AG09309 (cell line): ENCODE measurements around the gene L3MBTL4.

Experiments
- DNase-seq: peaks from one replicate; pipeline ENCODE4 v3.0.0-alpha.2; 2010; ENCODE audit warnings: low read depth
- H3K4me3 ChIP-seq: 2 replicates; pipeline ENCODE4 v1.5.1; 2011; ENCODE audit warnings: mild to moderate bottlenecking, low read depth, low read length, moderate library complexity; ENCODE audit not compliant: control insufficient read depth
- TF ChIP-seq, protein P1 (sequence below): IDR thresholded peaks from 2 replicates; pipeline ENCODE4 v1.5.1; 2011; ENCODE audit warnings: mild to moderate bottlenecking, low read depth, low read length, inconsistent platforms; ENCODE audit not compliant: insufficient read depth, control insufficient read depth; ENCODE audit errors: missing control alignments

L3MBTL4 gene

DNA sequence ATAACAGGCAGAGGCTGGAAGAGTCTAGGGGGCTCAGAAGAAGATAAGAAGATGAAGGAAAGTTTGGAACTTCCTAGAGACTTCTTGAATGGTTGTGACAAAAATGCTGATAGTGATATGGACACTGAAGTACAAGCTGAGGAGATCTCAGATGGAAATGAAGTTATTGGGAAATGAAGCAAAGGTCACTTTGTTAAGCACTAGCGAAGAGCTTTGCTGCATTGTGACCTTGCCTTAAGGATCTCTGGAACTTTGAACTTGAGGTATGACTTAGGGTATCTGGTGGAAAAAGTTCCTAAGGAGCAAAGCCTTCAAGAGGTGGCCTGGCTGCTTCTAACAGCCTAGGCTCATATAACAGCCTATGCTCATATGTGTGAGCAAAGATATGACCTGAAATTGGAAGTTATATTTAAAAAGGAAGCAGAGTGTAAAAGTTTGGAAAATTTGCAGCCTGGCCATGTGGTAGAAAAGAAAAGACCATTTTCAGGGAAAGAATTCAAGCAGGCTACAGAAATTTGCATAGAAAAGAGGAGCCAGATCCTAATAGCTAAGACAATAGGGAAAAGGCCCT, 91.3 kb downstream of the L3MBTL4 start:
- no peak for DNase-seq
- TF ChIP-seq, protein P1, sequence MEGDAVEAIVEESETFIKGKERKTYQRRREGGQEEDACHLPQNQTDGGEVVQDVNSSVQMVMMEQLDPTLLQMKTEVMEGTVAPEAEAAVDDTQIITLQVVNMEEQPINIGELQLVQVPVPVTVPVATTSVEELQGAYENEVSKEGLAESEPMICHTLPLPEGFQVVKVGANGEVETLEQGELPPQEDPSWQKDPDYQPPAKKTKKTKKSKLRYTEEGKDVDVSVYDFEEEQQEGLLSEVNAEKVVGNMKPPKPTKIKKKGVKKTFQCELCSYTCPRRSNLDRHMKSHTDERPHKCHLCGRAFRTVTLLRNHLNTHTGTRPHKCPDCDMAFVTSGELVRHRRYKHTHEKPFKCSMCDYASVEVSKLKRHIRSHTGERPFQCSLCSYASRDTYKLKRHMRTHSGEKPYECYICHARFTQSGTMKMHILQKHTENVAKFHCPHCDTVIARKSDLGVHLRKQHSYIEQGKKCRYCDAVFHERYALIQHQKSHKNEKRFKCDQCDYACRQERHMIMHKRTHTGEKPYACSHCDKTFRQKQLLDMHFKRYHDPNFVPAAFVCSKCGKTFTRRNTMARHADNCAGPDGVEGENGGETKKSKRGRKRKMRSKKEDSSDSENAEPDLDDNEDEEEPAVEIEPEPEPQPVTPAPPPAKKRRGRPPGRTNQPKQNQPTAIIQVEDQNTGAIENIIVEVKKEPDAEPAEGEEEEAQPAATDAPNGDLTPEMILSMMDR: no peak
- no peak overlapping the region for H3K4me3 ChIP-seq

DNA sequence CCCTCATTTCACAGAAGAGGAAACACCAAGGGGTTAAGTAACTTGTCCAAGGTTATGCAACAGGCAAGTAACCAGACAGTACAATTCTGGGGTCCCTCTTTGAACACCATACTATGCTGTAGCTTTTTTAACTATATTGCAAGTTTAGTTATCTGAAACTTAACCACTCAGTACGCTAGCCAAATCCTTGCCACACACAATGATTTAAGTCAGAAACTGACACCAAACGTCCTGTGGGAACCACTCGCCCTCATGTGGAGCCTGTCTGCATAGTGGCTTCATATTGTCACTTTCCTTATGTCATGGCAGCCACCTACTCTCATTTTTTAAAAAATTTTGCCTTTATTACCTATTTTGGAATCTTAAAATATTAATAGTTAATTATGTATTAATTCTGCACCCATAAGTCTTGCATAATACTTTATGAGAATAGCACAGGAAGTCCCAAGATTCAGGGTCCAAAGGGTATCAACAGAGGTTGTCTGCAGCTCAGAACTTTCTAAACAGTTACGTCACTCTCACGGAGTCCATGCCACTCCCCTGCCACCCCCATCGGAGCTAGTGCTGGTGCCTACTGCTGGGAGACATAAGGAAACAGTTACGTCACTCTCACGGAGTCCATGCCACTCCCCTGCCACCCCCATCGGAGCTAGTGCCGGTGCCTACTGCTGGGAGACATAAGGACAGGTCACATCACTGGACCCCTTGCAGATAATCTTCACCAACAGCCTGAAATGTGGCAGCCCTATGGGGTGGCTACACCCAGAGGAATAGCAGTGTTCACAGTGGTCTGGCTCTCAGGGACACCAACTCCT, 99.0 kb downstream of the L3MBTL4 start:
- no peak for DNase-seq

DNA sequence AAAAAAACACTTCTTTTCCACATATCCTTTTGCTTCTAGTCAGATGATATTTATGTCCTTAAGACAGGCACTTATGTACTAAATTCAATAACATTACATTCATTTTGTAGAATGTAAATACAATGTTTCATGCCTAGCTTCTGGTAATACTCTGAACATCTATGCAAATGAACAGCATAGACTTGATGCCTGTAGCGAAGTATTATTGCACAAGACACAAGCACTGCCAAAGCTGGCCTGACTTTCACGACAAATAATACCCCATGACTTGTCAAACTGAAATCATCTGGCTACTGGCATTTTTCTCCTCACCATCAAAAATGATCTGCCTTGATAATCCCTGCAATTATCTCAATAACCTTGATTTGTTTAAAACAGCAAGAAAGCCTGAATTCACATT, 101.3 kb downstream of the L3MBTL4 start:
- DNase-seq: no peak
- TF ChIP-seq, protein P1: no peak

More for the DNA sequence above, 99.0 kb downstream of the L3MBTL4 start:
- H3K4me3 ChIP-seq: no peak overlapping the region
- TF ChIP-seq, protein P1: no peak

DNA sequence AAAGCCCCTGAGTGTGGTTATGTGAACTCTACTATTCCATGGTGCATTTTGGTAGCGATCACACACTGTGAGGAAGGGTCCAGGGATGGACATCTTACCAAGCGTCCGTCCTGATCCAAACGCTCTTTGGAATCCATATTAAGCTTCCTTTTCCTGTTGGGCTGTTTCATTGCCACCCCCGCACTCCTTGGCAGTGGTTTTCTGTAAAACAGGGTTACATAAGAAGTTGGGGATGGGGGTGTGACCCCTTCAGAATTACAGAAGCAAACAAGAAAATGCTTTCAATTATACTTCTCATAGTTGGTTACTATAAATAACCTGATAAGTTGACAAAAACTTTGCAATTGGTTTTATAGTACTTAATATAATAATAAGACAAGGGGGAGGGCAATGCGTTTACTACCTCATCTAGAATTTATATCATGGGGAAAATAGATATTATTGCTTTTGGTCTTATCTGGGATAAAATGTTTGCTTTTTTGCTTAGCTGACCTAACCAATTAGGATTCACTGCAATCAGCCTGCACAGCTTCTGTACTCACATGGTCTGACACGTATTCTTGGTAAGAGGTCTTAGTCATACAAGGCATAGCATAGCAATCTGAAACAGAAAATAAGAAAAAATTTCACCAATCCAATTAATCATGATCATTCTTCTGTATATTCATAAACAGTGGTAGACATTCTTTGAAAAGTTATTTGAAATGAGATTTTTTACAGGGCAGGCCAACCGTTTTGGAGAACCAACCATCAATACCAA, 103.1 kb downstream of the L3MBTL4 start:
- TF ChIP-seq, protein P1: no peak
- H3K4me3 ChIP-seq: no peak overlapping the region
- DNase-seq: no peak

More for the DNA sequence above, 101.3 kb downstream of the L3MBTL4 start:
- no peak overlapping the region for H3K4me3 ChIP-seq

DNA sequence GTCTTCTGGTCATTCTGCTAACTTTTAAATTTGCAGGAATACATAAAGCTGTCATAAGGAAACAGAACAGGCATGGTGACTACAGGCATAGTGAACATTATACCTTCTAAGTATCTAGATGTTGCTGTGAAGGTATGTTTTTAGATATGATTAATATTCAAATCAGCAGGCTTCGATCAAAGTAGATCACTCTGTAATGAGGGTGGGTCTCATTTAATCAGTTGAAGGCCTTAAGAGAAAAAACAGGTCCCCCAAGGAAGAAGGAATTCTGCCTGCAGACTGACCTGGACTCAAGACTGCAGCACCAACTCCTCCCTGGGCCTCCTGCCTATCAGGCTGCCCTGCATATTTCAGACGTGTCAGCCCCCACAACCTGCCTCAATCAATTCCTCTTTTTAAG, 104.0 kb downstream of the L3MBTL4 start:
- no peak for DNase-seq
- H3K4me3 ChIP-seq: no peak overlapping the region
- TF ChIP-seq, protein P1: no peak

DNA sequence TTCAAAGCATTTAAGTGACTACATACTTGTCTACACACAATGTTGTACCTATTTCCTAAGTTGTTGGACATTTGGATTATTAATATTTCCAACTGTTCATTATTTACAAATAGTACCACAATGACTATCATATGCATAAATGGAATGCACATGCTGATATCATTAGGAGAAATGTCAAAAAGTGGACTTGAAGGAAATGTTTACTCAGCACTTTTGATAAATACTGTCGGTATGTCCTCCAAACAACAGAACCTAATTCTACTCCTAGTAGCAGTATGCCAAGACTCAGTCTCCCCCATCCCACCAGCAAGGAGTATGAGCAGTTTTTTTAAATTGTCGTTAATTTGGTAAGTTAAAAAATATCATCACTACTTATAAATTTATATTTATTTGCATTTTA, 116.8 kb downstream of the L3MBTL4 start:
- DNase-seq: no peak
- no peak overlapping the region for H3K4me3 ChIP-seq
- TF ChIP-seq, protein P1: no peak
